Measurements from ENCODE around the gene DXO. TPM values are rescaled to one million over a fixed set of nuclear protein-coding genes. Genes with fewer than 3 reads are reported as not detected.
A peak's percentile ranks its signal among the peaks of the same experiment; 100 is the strongest.
"Not testable (repeated sequence)": the region's sequence is repeated elsewhere in the genome, so short reads cannot be mapped to it uniquely, and the experiment has no call there.

DXO gene
- 13.1 and 17.4 TPM in 2 replicates for total RNA-seq (2014; rRNA removed; shearing (Covaris generic))

DNA sequence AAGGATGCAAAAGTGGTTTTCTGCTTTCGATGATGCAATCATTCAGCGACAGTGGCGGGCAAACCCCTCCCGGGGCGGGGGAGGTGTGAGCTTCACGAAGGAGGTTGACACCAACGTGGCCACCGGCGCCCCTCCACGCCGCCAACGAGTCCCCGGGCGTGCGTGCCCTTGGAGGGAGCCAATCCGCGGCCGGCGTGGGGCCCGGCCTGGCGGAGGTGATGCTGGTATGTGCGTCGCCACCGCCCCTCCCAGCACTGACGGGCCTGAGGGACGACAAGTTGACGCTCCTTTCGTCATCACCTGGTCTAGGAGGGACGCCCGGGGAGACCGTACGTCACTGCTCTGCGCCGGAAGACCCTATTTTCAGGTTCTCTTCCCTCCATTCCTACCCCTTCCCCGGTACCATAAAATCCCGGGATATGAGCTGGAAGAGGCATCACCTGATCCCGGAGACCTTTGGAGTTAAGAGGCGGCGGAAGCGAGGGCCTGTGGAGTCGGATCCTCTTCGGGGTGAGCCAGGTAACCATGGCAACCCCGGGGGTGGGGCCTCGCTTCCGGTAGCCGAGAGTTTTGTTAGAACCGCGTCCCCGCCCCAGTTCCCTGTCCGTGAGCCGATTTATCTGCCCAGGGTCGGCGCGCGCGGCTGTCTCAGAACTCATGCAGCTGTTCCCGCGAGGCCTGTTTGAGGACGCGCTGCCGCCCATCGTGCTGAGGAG, at the start of gene DXO:
Gene DXO (minus strand): TSS at position 146 of the 716 bp plus-strand sequence. CDS start 463 bp downstream, outside the sequence.
- Histone ChIP-seq H3K4me3 (peak within 1 kb of the TSS; percentile 64), H3K27ac (peak within 1 kb of the TSS; percentile 95), H3K9me3 (replicated peaks) (no peaks in the 10 kb centered on the region), H3K4me1 (replicated peaks) (peaks cover 23% of the 10 kb centered on the region), H3K36me3 (peaks cover 55% of the 10 kb centered on the region), H3K27me3 (replicated peaks) (no peaks in the 10 kb centered on the region)
- DNase-seq (ENCODE audit: low read depth in 1 of 2, low spot score in 2 of 2), result peak; percentile 98 to 100

DNA sequence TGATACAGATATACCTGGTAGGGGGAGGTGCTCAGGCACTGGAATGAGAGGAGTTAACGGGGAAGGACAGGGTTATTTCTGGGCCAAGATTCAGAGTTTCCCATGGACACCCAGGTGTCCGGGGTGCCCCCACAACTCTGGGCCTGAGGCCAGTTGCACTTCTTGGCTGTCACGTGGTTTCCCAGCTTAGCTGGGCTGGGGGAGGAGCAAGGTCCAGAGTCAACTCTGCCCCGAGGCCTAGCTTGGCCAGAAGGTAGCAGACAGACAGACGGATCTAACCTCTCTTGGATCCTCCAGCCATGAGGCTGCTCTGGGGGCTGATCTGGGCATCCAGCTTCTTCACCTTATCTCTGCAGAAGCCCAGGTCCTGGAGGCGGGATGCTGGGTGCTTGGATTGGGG, 42.6 kb upstream of the DXO start, which contains the start of gene C4B:
Gene C4B (plus strand): TSS at position 249 of the 400 bp plus-strand sequence. CDS start 51 bp downstream, at position 300.
- not testable (repeated sequence) for H3K9me3 ChIP-seq (replicated peaks); H3K27ac ChIP-seq; H3K4me3 ChIP-seq; H3K27me3 ChIP-seq (replicated peaks); H3K36me3 ChIP-seq; DNase-seq (ENCODE audit: low read depth in 1 of 2, low spot score in 2 of 2); H3K4me1 ChIP-seq (replicated peaks)

DNA sequence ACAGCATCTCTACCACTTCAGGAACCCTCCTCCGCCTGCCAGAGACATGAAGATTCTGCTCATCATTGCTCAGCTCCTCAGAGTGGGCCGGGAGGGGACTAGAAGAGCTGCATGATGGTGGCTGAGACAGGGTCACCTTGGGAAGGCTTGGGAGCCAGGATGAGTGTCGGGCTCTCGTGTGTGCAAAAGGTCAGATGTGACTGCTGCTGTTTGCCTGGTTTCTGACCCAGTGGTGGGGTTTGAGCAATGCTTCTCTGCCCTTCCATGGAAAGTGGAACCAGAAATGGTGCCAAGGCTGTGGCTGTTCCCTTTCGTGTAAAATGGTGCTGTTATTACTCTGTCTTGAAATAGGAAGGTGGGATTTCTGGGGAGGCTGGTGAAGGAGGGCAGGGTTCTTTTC, 41.8 kb upstream of the DXO start:
- not testable (repeated sequence) for H3K9me3 ChIP-seq (replicated peaks); H3K27ac ChIP-seq; DNase-seq (ENCODE audit: low read depth in 1 of 2, low spot score in 2 of 2); H3K4me1 ChIP-seq (replicated peaks); H3K36me3 ChIP-seq; H3K4me3 ChIP-seq; H3K27me3 ChIP-seq (replicated peaks)

DNA sequence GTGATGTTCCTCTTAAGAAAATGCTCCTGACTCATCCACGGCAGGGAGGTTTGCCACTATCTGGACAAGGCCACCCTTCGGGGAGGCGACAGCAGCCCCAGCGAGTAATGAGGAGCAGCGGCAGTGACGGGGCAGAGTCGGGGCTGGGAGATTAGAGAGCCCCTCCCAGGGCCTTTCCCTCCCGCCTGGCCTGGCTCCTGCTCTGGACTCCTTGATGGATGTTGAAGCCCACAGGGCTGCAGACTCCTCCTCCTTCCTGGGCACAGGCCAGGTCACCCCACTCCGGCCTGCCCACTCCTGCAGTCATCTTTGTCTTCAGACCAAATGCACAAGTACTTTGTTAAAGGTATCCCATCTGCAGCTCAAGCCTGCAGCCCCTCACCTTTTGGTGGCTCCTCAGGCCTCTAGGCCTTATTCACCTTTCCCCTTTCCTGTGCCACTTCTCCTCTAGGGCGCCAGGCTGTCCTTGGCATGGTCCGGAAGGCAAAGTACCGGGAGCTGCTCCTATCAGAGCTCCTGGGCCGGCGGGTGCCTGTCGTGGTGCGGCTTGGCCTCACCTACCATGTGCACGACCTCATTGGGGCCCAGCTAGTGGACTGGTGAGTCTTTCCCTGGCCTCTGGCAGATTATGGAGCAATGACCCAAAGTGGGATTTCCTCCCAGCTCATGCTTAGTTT, 41.1 kb upstream of the DXO start:
- H3K27me3 ChIP-seq (replicated peaks); H3K27ac ChIP-seq; H3K4me3 ChIP-seq; H3K36me3 ChIP-seq; H3K4me1 ChIP-seq (replicated peaks); H3K9me3 ChIP-seq (replicated peaks): not testable (repeated sequence)
- peak in 1 of 2 experiments; percentile 46 for DNase-seq (ENCODE audit: low read depth in 1 of 2, low spot score in 2 of 2)

DNA sequence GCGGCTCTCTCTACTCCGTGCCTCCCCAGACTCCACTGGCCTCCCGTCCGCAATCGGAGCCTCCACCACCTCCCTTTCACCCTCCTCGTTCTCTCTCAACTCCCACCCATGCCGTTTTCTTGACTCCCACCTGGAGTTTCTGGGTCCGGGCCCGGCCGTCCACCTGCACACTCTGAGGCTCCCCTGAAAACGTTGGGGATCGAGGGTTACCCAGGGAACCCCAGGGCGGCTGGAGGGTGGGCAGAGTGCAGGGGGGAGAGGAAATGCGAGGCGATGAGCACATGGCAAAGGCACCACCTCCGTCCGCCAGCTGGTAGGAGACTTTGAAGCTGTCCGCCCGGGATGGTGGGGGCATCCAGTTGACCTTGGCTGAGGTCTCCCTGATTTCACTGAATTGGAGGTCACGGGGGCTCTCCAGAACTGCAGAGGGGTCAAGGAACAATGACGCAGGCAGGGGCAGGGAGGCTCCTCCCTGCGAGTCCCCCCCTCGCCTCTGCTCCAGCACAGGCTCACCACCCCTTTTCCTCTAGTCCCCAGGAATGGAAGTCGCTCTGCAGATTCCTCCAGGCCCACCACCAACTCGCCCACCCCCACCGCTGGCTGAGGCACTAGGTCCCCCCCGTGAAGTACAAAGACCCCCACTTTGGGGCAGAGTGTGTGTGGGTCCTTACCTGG, 39.1 kb upstream of the DXO start:
- H3K27me3 ChIP-seq (replicated peaks); H3K4me1 ChIP-seq (replicated peaks); H3K36me3 ChIP-seq; H3K9me3 ChIP-seq (replicated peaks); H3K27ac ChIP-seq; H3K4me3 ChIP-seq: not testable (repeated sequence)
- DNase-seq (ENCODE audit: low read depth in 1 of 2, low spot score in 2 of 2), result peak in 1 of 2 experiments; percentile 41

DNA sequence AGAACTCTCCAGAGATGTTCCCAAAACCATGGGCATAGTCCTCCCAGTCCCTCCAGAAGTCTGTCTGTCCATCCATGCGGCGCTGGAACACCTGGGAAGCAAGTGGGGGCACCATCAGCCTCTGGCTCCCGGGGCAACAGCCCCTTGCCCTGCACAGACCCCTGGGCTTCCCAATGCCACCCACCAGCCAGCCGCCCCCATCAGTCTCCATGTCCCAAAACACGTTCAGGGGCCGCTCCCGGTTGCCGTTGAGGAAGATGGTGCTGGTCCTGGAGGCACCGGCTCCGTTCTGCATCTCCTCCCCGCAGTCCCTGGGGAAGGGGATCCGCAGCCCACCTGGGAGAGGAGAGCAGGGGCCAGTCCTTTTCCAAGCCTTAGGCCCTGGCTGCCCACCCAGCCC, 37.6 kb upstream of the DXO start:
- not testable (repeated sequence) for H3K9me3 ChIP-seq (replicated peaks); H3K36me3 ChIP-seq; H3K27ac ChIP-seq; H3K4me3 ChIP-seq; H3K4me1 ChIP-seq (replicated peaks); H3K27me3 ChIP-seq (replicated peaks)
- DNase-seq (ENCODE audit: low read depth in 1 of 2, low spot score in 2 of 2), result peak in 1 of 2 experiments; percentile 36

DNA sequence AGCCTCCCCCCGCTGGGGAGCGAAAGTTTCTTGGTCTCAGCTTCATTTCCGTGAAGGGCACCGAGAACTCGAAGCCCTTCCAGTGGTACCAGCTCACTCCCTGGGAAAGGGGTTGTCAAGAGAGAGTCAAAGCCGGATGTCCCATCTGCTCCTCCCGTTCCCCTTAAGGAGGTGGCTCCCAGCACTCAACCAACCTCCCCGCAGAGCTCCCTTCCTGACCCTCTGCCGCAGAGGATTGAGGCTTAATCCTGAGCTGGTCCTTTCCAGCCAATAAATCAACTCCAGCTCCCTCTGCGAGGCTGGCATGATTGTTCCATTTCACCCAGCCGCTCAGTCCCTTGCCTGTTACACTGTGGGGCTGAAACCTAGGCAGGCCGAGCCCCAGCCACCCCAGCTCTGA, 36.7 kb upstream of the DXO start:
- H3K4me1 ChIP-seq (replicated peaks); H3K27ac ChIP-seq; H3K27me3 ChIP-seq (replicated peaks); H3K9me3 ChIP-seq (replicated peaks); H3K36me3 ChIP-seq; H3K4me3 ChIP-seq: not testable (repeated sequence)
- peak in 1 of 2 experiments; percentile 40 for DNase-seq (ENCODE audit: low read depth in 1 of 2, low spot score in 2 of 2)

DNA sequence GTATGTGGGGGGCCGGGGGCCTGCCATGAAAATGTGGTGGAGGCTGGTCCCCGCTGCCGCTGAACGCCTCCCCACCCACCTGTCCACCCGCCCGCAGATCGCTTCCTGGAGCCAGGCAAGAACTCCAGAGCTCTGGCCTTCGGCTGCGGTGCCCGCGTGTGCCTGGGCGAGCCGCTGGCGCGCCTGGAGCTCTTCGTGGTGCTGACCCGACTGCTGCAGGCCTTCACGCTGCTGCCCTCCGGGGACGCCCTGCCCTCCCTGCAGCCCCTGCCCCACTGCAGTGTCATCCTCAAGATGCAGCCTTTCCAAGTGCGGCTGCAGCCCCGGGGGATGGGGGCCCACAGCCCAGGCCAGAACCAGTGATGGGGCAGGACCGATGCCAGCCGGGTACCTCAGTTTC, 36.1 kb upstream of the DXO start:
- not testable (repeated sequence) for H3K36me3 ChIP-seq; H3K4me3 ChIP-seq; H3K4me1 ChIP-seq (replicated peaks); H3K27me3 ChIP-seq (replicated peaks); DNase-seq (ENCODE audit: low read depth in 1 of 2, low spot score in 2 of 2); H3K9me3 ChIP-seq (replicated peaks); H3K27ac ChIP-seq

DNA sequence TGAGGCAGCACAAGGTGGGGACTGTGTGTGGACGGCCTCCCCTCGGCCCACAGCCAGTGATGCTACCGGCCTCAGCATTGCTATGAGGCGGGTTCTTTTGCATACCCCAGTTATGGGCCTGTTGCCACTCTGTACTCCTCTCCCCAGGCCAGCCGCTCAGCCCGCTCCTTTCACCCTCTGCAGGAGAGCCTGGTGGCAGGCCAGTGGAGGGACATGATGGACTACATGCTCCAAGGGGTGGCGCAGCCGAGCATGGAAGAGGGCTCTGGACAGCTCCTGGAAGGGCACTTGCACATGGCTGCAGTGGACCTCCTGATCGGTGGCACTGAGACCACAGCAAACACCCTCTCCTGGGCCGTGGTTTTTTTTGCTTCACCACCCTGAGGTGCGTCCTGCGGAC, 35.1 kb upstream of the DXO start:
- H3K9me3 ChIP-seq (replicated peaks); H3K36me3 ChIP-seq; H3K4me1 ChIP-seq (replicated peaks); H3K27me3 ChIP-seq (replicated peaks); H3K27ac ChIP-seq; H3K4me3 ChIP-seq: not testable (repeated sequence)
- DNase-seq (ENCODE audit: low read depth in 1 of 2, low spot score in 2 of 2), result peak in 1 of 2 experiments; percentile 33

DNA sequence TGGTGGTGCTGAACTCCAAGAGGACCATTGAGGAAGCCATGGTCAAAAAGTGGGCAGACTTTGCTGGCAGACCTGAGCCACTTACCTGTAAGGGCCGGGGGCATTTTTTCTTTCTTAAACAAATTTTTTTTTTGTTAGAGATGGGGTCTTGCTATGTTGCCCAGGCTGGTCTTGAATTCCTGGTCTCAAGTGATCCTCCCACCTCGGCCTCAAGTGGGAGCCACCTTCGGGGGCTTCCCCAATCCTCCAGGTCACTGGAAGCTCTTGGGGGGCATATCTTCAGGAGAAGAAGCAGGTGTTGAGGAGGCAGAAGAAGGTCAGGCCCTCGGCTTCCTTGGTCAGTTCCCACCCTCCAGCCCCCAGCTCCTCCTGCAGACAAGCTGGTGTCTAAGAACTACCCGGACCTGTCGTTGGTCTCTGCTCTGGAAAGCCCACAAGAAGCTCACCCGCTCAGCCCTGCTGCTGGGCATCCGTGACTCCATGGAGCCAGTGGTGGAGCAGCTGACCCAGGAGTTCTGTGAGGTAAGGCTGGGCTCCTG, 34.1 kb upstream of the DXO start:
- not testable (repeated sequence) for H3K27ac ChIP-seq; H3K36me3 ChIP-seq; H3K27me3 ChIP-seq (replicated peaks); H3K4me1 ChIP-seq (replicated peaks); H3K9me3 ChIP-seq (replicated peaks); H3K4me3 ChIP-seq
- peak in 1 of 2 experiments; percentile 43 for DNase-seq (ENCODE audit: low read depth in 1 of 2, low spot score in 2 of 2)

DNA sequence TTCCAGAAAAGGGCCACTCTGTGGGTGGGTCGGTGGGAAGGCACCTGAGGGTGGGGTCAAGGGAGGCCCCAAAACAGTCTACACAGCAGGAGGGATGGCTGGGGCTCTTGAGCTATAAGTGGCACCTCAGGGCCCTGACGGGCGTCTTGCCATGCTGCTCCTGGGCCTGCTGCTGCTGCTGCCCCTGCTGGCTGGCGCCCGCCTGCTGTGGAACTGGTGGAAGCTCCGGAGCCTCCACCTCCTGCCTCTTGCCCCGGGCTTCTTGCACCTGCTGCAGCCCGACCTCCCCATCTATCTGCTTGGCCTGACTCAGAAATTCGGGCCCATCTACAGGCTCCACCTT, 33.6 kb upstream of the DXO start:
- not testable (repeated sequence) for H3K4me3 ChIP-seq; H3K9me3 ChIP-seq (replicated peaks); H3K27me3 ChIP-seq (replicated peaks); H3K4me1 ChIP-seq (replicated peaks); H3K27ac ChIP-seq; H3K36me3 ChIP-seq
- DNase-seq (ENCODE audit: low read depth in 1 of 2, low spot score in 2 of 2), result peak in 1 of 2 experiments; percentile 8

DNA sequence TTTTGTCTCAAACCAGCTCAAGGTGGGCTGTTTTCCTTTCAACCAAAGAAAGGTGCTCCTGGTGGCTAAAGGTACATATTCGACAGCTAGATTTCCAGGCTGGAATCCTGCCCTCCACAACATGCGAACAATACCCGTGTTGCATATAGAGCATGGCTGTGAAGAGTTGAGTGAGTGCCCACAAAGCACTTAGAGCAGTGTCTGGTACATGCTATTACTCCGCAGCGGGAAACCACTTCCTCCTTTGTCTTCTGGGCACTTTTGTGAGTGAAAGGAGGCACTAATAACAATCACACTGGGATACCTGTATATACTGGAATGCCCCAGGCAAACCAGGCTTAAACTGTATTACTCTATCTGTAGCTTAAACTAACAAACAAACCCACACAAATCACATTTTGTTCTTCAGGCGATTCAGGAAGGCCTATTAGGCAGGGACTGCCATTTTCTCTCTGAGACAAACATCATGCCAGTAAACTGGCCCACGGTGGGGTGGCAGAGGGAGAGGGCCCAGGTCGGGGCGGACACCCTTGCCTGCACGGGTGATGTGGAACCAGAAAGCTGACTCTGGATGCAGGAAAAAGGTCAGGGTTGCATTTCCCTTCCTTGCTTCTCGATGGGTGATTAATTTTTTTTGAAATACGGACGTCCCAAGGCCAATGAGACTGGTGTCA, 33.1 kb upstream of the DXO start:
- not testable (repeated sequence) for H3K27ac ChIP-seq; H3K36me3 ChIP-seq; H3K9me3 ChIP-seq (replicated peaks); H3K4me1 ChIP-seq (replicated peaks); H3K4me3 ChIP-seq; H3K27me3 ChIP-seq (replicated peaks)
- DNase-seq (ENCODE audit: low read depth in 1 of 2, low spot score in 2 of 2), result peak in 1 of 2 experiments; percentile 43

DNA sequence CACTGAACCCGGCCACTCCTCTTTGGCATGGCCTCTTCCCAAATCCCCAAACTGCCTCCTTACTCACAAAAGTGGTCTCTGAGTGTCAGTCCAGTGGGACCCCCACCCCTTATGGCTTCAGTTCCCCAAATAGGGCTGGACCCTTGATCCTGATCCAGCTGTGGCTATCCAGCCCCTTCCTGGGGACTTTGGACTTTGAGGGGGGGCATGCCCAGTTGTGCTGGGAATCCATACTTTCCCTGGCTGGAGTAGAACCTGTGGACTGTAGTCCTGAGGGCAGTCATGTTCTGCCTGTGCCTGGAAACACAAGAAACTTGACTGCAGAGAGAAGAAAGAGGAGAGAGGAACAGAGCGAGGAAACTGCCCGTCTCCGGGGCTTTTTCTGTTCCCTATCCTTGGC, 32.5 kb upstream of the DXO start:
- H3K27me3 ChIP-seq (replicated peaks); H3K9me3 ChIP-seq (replicated peaks); H3K27ac ChIP-seq; H3K4me1 ChIP-seq (replicated peaks); H3K4me3 ChIP-seq; H3K36me3 ChIP-seq: not testable (repeated sequence)
- peak in 1 of 2 experiments; percentile 9 for DNase-seq (ENCODE audit: low read depth in 1 of 2, low spot score in 2 of 2)

DNA sequence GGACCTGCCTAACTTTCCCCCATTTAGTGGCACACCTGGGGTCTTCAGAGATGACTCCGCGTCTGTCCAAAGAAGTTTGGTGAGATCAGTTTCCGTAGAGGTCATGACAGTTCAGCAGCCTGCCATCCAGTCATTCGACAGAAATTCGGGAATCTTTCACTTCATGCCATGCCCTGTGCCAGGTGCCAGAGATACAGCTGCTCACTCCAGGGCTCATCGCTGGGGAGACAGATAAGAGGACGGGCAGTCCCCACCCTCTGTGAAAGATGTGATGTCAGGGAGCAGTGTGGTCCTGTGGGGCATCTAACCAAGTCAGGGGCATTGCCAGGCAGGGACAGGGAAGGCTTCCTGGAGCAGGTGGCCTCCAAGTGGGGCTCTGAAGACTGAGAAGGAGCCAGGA, 31.4 kb upstream of the DXO start:
- not testable (repeated sequence) for H3K27ac ChIP-seq; H3K4me3 ChIP-seq; H3K9me3 ChIP-seq (replicated peaks); H3K4me1 ChIP-seq (replicated peaks); DNase-seq (ENCODE audit: low read depth in 1 of 2, low spot score in 2 of 2); H3K36me3 ChIP-seq; H3K27me3 ChIP-seq (replicated peaks)

All from SJSA1 (cell line).